ENCODE results near the gene RAD51.
"Not testable (repeated sequence)": the region's sequence is repeated elsewhere in the genome, so short reads cannot be mapped to it uniquely, and the experiment has no call there.

The RAD51 gene

DNA sequence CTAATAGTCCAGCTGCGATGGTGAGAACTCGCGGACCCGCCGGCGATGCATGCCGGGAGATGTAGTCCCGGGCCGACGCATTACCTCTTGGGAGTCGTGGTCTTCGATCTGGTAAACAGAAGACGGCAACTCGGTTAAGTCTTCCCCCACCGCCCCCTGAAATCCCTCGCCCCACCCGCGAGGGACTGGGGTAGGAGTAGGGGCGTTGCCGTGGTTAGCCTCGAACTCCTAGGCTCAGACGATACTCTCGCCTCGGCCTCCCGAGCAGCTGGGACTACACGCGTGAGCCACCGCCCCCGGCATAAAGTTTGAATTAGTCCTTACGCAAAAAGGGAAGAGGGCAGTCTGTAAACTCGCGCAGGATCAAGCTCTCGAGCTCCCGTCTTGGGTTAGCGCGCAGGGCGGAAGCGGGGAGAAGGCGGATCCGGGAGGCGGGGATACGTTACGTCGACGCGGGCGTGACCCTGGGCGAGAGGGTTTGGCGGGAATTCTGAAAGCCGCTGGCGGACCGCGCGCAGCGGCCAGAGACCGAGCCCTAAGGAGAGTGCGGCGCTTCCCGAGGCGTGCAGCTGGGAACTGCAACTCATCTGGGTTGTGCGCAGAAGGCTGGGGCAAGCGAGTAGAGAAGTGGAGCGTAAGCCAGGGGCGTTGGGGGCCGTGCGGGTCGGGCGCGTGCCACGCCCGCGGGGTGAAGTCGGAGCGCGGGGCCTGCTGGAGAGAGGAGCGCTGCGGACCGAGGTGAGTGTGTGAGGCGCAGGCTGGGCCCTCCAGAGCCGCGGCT, at the start of gene RAD51:
Gene RAD51 (plus strand): TSS at position 487 of the 781 bp plus-strand sequence. CDS start 3,585 bp downstream, outside the sequence.
- peak in 13 of 14 donors; percentile 32 to 89 (median 79) for DNase-seq

GRCh38 chr15:40647523-40647922, 47.5 kb upstream of the RAD51 start:
- DNase-seq: no peak

DNA sequence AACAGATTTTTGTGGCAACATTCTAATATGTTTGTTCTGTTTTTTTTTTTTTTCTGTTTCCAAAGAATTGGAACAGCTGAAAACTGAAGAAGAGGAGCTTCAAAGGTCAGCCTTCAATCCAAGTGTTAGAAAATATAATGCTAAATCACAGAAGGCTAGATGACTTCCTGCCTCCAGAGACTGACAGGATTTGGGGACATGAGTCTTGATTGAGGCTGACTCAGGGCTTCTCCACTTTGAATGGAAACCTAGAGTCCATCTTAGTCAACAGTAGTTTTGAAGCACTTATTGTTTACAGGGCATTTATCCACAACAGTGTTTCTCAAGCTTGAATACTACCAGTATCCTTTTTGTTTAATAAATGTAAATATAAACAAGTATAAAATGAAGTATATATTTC, 44.5 kb upstream of the RAD51 start:
- DNase-seq: no peak

GRCh38 chr15:40660686-40661085, 34.3 kb upstream of the RAD51 start:
- DNase-seq: no peak

GRCh38 chr15:40664909-40665308, 30.1 kb upstream of the RAD51 start:
- no peak for DNase-seq

- not testable (repeated sequence) for DNase-seq
Measured at GRCh38 chr15:40676290-40676689, 18.7 kb upstream of the RAD51 start.

- DNase-seq: not testable (repeated sequence)
Measured at GRCh38 chr15:40676906-40677305, 18.1 kb upstream of the RAD51 start.

DNA sequence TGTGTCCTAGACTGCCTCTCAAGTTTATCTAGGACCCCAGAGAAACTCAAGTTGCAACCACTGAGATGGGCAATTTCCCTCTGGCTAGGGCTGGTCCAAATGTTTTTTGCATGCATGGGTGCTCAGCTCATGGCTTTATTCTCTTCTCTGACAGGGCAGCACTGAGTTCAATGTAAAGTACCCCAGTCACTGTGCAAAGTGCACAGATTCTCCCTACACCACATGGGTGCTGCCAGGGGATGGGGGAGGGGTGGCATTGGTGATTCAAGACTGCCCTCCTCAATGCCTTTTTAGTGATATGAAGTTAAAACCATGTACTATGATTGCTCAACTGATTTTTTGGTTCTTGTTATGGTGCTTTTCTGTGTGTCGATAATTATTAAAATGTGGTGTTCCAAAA, 14.8 kb upstream of the RAD51 start:
- no peak for DNase-seq

DNA sequence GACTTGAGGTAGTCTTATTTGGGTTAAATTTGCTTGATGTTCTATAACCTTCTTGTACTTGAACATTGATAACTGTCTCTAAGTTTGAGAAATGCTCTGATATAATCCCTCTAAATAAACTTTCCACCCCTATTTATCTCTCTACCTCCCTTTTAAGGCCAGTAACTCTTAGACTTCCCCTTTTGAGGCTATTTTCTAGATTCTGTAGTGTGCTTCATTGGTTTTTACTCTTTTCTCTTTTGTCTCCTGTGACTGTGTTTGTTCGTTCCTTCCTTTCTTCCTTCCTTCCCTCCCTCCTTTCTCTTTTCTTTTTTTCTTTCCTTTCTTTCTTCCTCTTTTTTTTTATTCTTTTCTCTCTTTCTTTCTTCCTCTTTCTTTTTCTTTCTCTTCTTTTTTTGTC, 14.0 kb upstream of the RAD51 start:
- not testable (repeated sequence) for DNase-seq

DNA sequence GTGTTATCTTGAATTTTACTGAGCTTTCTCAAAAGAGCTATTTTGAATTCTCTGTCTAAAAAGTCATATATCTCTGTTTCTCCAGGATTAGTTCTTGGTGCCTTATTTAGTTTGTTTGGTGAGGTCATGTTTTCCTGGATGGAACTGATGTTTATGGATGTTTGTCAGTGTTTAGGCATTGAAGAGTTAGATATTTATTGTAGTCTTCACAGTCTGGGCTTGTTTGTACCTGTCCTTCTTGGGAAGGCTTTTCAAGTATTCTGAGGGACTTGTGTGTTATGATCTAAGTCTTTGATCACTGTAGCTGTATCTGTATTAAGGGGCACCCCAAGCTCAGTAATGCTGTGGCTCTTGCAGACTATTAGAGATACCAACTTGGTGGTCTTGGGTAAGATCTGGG, 10.6 kb upstream of the RAD51 start:
- DNase-seq: no peak

DNA sequence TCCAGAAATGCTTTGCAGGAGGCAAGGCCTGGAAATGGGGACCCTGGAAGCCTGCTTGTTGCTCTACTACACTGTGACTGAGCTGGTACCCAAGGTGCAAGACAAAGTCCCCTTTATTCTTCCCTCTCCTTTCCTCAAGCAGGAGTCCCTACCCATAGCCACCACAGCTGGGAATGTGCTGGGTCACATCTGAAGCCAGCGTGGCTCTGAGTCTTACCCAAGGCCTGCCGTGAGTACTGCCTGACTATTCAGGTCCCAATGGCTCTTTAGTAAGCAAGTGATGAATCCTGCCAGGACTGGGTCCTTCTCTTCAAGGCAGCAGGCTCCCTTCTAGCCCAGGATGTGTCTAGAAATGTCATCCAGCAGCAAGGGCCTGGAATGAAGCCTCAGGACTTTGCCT, 9.6 kb upstream of the RAD51 start:
- no peak for DNase-seq

DNA sequence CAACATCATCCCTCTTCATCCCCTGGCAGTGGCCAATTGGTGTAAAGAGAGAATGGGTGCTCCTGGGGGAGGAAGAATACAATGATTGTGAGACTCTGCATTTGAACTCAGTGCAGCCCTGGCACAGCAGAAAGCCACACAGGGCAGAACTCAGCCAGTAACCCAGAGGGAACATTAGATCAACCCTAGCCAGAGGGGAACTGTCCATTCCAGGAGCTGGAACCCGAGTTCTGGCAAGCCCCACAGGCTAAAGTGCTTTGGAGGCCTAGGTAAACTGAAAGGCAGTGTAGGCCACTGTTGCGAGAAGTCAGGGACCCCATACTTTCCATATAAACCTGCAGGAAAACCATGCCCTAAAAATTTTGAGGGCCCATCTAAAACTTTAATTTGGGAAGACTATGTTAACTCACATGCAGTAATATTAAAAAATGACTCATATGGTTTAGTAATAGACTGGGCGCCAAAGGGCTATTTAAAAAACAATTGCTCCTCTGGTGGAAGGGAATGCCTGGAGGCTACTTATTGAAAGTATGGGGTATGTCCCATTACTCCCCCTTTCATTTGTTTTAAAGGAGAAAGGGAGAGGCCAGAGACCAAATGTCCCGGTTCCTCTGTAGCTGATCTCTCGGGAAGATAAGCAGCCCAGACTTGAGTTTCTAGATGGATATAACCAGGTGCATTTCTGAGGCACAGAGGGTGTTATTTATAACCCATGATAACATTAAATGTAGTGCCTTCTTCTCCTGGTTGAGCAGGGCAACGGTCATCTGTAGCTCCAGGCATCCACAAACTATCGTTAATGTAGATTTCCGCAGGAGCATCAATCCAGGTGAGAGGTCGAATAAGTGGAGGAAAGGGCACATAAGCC, 5.8 kb upstream of the RAD51 start:
- DNase-seq: no peak

DNA sequence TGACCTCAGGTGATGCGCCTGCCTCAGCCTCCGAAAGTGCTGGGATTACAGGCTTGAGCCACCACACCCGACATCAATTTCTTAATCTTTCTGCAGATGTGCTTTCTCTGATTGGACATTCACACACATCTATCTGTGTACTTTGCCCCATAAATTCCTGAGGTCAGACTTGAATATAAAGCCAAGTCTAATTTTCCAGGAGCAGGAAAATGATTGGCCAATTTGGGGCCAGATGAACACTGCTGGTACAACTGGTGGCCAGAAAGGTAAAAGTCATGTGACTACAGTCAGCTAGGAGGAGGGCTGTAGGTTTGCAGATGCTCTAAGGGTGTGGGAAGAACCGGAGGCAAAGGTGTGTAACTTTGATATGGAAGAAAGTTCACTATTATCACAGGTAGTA, 3.2 kb upstream of the RAD51 start:
- no peak for DNase-seq

- peak in 1 of 14 donors; percentile 17 for DNase-seq
Measured at GRCh38 chr15:40693904-40694687, 878 bp upstream of the RAD51 start.

GRCh38 chr15:40695469-40695890, 506 bp downstream of the RAD51 start:
- no peak for DNase-seq

DNA sequence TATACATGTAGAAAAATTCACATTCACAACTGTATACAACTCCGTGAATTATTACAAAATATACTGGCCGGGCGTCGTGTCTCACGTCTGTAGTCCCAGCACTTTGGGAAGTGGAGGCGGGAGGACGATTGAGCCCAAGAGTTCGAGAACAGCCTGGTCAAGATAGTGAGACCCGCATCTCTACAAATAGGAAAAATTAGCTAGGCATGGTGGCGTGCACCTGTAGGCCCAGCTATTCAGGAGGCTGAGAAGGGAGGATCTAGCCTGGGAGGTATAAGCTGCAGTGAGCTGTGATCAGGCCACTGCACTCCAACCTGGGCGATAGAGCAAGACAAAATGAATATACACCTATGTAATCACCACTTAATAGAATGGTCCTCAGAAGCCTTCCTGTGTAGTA, 1.3 kb downstream of the RAD51 start:
- DNase-seq: no peak

- DNase-seq: no peak
Measured at GRCh38 chr15:40697916-40698315, 2.9 kb downstream of the RAD51 start.

DNA sequence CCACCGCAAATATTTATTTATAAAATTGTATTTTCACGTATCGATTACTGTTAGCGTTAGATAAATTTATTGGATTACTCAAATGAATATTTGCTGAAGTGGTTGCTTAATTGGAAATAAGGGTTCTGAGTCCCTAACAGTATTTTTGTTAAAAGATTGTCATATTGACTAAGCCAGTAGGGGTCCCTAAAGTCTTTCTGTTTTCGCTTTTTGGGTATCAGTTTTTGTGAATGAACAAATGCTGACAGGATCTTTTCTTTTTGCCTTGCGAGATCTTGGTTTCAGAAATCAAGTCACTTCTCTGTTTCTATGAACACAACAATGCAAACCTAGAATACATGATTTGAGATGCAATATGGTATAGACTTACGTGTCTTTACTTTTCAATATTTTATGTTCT, 7.1 kb downstream of the RAD51 start:
- no peak for DNase-seq

GRCh38 chr15:40706121-40706520, 11.1 kb downstream of the RAD51 start:
- DNase-seq: no peak

GRCh38 chr15:40714144-40714543, 19.2 kb downstream of the RAD51 start:
- no peak for DNase-seq

DNA sequence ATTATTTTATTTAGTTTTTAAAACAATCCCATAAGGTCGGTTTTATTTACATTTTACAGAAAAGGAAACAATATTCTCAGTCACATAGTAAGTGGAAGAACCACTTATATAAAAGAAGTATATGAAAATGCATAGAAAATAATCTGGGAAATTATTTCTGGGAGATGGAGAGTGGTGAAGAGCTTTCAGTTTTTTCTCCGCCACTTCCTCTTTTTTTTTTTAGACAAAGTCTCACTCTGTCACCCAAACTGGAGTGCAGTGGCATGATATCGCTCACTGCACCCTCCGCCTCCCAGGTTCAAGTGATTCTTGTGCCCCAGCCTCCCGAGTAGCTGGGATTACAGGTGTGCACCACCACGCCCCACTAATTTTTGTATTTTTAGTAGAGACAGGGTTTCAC, 21.2 kb downstream of the RAD51 start:
- no peak for DNase-seq

- DNase-seq: no peak
Measured at GRCh38 chr15:40721701-40722100, 26.7 kb downstream of the RAD51 start.

GRCh38 chr15:40722354-40722753, 27.4 kb downstream of the RAD51 start:
- DNase-seq: no peak
